ENCODE data around the gene MADCAM1. TPM values are rescaled to one million over a fixed set of nuclear protein-coding genes. Genes with fewer than 3 reads are reported as not detected.

MADCAM1 gene
- total RNA-seq, 2 experiments from 2014 or later = 0.69 to 2.0 TPM

DNA sequence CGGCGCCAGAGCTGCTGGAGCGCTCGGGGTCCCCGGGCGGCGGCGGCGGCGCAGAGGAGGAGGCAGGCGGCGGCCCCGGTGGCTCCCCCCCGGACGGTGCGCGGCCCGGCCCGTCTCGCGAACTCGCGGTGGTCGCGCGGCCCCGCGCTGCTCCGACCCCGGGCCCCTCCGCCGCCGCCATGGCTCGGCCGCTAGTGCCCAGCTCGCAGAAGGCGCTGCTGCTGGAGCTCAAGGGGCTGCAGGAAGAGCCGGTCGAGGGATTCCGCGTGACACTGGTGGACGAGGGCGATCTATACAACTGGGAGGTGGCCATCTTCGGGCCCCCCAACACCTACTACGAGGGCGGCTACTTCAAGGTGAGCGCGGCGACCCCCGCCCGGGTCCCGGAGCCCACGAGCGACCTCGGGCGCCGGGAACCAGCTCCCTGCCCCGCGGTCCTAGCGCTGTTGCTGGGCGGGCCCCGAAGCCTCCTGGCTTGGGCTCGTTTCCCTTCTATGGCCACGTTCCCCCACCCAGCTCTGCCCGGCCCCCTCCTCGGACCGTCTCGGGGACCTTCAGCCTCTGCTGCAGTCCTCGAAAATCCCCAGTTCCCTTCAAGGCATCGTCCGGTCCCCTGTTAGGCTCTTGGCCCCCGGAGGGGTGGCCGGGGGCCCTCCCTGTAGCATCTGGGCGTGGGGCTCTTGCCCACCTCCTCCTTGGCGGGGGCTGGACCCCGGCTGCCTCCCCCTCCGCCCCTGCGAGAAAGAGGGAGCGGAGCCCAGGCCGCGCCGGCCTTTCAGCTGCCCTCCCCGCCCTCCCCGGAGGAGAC, 35.7 kb downstream of the MADCAM1 start, which contains the start of gene CDC34:
Gene CDC34, plus strand, starts transcription at position 8 of the 808 bp plus-strand sequence. Its CDS starts 172 bp downstream, at position 180.
- peak within 1 kb of the TSS; percentile 62 for H2AFZ ChIP-seq (ENCODE audit: low read length)

DNA sequence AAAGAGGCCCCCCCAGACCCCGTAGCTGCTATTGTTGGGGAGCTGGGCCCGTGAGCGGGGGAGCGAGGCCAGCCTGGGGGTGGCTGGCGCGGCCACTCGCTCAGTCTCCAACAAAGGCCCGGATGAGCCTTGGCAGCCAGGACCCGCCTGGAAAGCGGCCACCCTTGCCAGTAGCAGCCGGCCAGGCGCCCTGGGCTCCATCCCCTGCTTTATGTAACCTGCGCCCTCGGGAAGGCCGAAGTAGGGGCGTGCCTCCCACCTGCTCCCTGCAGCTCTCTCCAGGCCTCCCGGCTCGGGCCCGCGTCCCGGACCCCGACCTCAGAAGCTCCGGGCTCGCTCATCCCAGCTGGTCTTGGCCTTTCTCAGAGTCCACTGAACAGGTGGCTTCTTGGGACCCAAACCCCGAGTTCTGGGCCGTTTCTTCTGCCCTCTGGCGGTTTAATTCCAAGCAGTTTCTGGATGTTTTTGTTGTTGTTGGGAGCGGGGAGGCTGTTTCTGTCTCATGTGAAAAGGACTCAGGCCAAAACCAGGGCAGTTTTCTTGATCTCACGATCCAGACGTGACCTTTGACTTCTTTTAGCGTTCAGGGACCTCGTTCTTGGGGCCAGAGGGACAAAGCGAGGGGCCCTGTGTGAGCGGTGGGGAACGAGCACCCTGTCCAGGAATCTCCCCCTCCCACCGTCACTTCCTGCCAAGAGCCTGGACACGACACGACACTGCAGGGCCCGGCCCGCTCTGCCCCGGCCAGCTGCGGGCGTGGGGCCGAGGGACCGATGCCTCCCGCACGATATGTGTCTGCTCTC, 36.5 kb downstream of the MADCAM1 start:
- DNase-seq (ENCODE audit: low spot score) = peak; percentile 57
- TF ChIP-seq, protein P1, sequence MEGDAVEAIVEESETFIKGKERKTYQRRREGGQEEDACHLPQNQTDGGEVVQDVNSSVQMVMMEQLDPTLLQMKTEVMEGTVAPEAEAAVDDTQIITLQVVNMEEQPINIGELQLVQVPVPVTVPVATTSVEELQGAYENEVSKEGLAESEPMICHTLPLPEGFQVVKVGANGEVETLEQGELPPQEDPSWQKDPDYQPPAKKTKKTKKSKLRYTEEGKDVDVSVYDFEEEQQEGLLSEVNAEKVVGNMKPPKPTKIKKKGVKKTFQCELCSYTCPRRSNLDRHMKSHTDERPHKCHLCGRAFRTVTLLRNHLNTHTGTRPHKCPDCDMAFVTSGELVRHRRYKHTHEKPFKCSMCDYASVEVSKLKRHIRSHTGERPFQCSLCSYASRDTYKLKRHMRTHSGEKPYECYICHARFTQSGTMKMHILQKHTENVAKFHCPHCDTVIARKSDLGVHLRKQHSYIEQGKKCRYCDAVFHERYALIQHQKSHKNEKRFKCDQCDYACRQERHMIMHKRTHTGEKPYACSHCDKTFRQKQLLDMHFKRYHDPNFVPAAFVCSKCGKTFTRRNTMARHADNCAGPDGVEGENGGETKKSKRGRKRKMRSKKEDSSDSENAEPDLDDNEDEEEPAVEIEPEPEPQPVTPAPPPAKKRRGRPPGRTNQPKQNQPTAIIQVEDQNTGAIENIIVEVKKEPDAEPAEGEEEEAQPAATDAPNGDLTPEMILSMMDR (conservative IDR thresholded peaks at IDR 0.05; ENCODE audit: low read length) = peak; percentile 72
- no peak for TF ChIP-seq EZH2phosphoT487 (IDR thresholded peaks at IDR 0.05; ENCODE audit: borderline replicate concordance, low read depth, low read length)
- Histone ChIP-seq H3K9me3 (ENCODE audit: low read length) (no peaks in the 10 kb centered on the region), H3K9me2 (ENCODE audit: insufficient read depth, low read length) (no peaks in the 10 kb centered on the region), H3K4me1 (ENCODE audit: insufficient read depth, low read length, poor library complexity, severe bottlenecking) (peaks cover 17% of the 10 kb centered on the region), H2AFZ (ENCODE audit: low read length) (no peak overlapping the region), H4K20me1 (ENCODE audit: insufficient read depth, low read length) (peaks cover 8% of the 10 kb centered on the region), H3K36me3 (ENCODE audit: insufficient read depth, low read length) (peaks cover 13% of the 10 kb centered on the region), H3K4me2 (ENCODE audit: low read length) (peak overlapping the region; percentile 93), H3K79me2 (ENCODE audit: insufficient read depth, low read depth, low read length) (peaks cover 7% of the 10 kb centered on the region; the same call in 1 of the 2 replicates), H3K27ac (ENCODE audit: low read depth, low read length, poor library complexity, severe bottlenecking) (no peak overlapping the region), H3K4me3 (ENCODE audit: low read depth, low read length, poor library complexity, severe bottlenecking) (peak overlapping the region; percentile 96)
- BruUV-seq (replicated peaks) = no TSS peak
- intact Hi-C loops (cut with micrococcal nuclease; ENCODE audit: unreplicated experiment) = loop anchor here (5.0 kb wide), 1 partner anchor 40 kb away; the partner anchor contains the start of gene BSG
- ChIA-PET POLR2A (interaction anchor here (2.4 kb wide), 1 partner anchor 22 kb away, joined by 9 read pairs; no protein-coding TSS in a partner anchor), CTCF (ENCODE audit: unreplicated experiment) (no interaction called here)

More for the DNA sequence above, 35.7 kb downstream of the MADCAM1 start, which contains the start of gene CDC34:
- H3K4me3 ChIP-seq (ENCODE audit: low read depth, low read length, poor library complexity, severe bottlenecking) = peak within 1 kb of the TSS; percentile 96
- H3K9me3 ChIP-seq (ENCODE audit: low read length) = no peaks in the 10 kb centered on the region
- no peaks in the 10 kb centered on the region for H3K9me2 ChIP-seq (ENCODE audit: insufficient read depth, low read length)
- peak; percentile 34 for DNase-seq (ENCODE audit: low spot score)
- intact Hi-C loops (cut with micrococcal nuclease; ENCODE audit: unreplicated experiment) = loop anchor here (5.0 kb wide), 1 partner anchor 40 kb away; the partner anchor contains the start of gene BSG
- H3K4me2 ChIP-seq (ENCODE audit: low read length) = peak within 1 kb of the TSS; percentile 93
- peak within 1 kb of the TSS; percentile 50 for H3K27ac ChIP-seq (ENCODE audit: low read depth, low read length, poor library complexity, severe bottlenecking)
- H3K36me3 ChIP-seq (ENCODE audit: insufficient read depth, low read length) = peaks cover 9% of the 10 kb centered on the region
- POLR2A ChIA-PET = interaction anchor here (0.9 to 2.4 kb wide), 3 partner anchors 21 to 40 kb away, joined by 3 to 9 read pairs (median 3); no protein-coding TSS in a partner anchor
- no TSS peak for BruUV-seq (replicated peaks)
- H3K79me2 ChIP-seq (ENCODE audit: insufficient read depth, low read depth, low read length) = peaks cover 7% of the 10 kb centered on the region; the same call in 1 of the 2 replicates
- peaks cover 8% of the 10 kb centered on the region for H4K20me1 ChIP-seq (ENCODE audit: insufficient read depth, low read length)
- CTCF ChIA-PET (ENCODE audit: unreplicated experiment) = no interaction called here
- peaks cover 17% of the 10 kb centered on the region for H3K4me1 ChIP-seq (ENCODE audit: insufficient read depth, low read length, poor library complexity, severe bottlenecking)
- TF ChIP-seq EZH2phosphoT487 (IDR thresholded peaks at IDR 0.05; ENCODE audit: borderline replicate concordance, low read depth, low read length) = no peak
- TF ChIP-seq, protein P1 (conservative IDR thresholded peaks at IDR 0.05; ENCODE audit: low read length) = no peak

Measured in OCI-LY7 (cell line).